PC-3 (cell line): ENCODE results near the gene EWSR1. TPM values are rescaled to one million over a fixed set of nuclear protein-coding genes. Genes with fewer than 3 reads are reported as not detected.

Experiments
- ATAC-seq: fragments of 200-7000 bp; cut with Tn5 transposase; 2 replicates; pipeline ENCODE4 v1.9.1; 2020; ENCODE audit warnings: mild to moderate bottlenecking, moderate library complexity
- BruUV-seq: library from RNA; stranded (reverse); fragments of 400-500 nt; replicated peaks from 2 replicates; lab custom pipeline; 2021; lab: Mats Ljungman, UMichigan
- CTCF ChIA-PET: fragments of 300-600 bp; sonication (Branson Sonifier 250); formaldehyde crosslinking; loops from one replicate; lab custom pipeline; 2022; ENCODE audit warnings: antibody characterized with exemption; lab: Charles Lee
- POLR2A ChIA-PET: fragments of 300-600 bp; sonication (Branson Sonifier 250); formaldehyde crosslinking; loops from one replicate; lab custom pipeline; 2022; ENCODE audit warnings: antibody characterized with exemption; ENCODE audit not compliant: unreplicated experiment; lab: Charles Lee
- DNase-seq: peaks from one replicate; pipeline ENCODE4 v3.0.0-alpha.2; 2015
- H2AFZ ChIP-seq: fragments of 300-600 bp; sonication (generic); 2 replicates; pipeline ENCODE4 v1.6.0; 2016; ENCODE audit warnings: antibody characterized with exemption, low read length
- H3F3A ChIP-seq: fragments of 300-600 bp; sonication (generic); one replicate; pipeline ENCODE4 v1.6.0; 2017; ENCODE audit warnings: antibody characterized with exemption, low read length, control low read depth, mild to moderate bottlenecking; ENCODE audit not compliant: unreplicated experiment
- H3K27ac ChIP-seq: fragments of 300-600 bp; sonication (generic); 2 replicates; pipeline ENCODE4 v1.5.1; 2016; ENCODE audit warnings: mild to moderate bottlenecking, low read length
- H3K27me3 ChIP-seq: fragments of 300-600 bp; sonication (generic); 2 replicates; pipeline ENCODE4 v1.6.1; 2016; ENCODE audit warnings: low read length, mixed read lengths
- H3K36me3 ChIP-seq: fragments of 300-600 bp; sonication (generic); 2 replicates; pipeline ENCODE4 v1.6.1; 2016; ENCODE audit warnings: low read depth, mixed run types, low read length, mixed read lengths
- H3K4me1 ChIP-seq: fragments of 300-600 bp; sonication (generic); 2 replicates; pipeline ENCODE4 v1.5.1; 2016; ENCODE audit warnings: low read length; ENCODE audit not compliant: insufficient read depth
- H3K4me2 ChIP-seq: fragments of 300-600 bp; sonication (generic); 2 replicates; pipeline ENCODE4 v1.6.0; 2016; ENCODE audit warnings: low read length
- H3K4me3 ChIP-seq: fragments of 300-600 bp; sonication (generic); 2 replicates; pipeline ENCODE4 v1.5.1; 2016; ENCODE audit warnings: mild to moderate bottlenecking, low read length, mixed read lengths
- H3K79me2 ChIP-seq: fragments of 300-600 bp; sonication (generic); 2 replicates; pipeline ENCODE4 v1.6.1; 2017; ENCODE audit warnings: low read length, mixed read lengths
- H3K9ac ChIP-seq: fragments of 300-600 bp; sonication (generic); 2 replicates; pipeline ENCODE4 v1.6.0; 2016; ENCODE audit warnings: mild to moderate bottlenecking, low read length
- H3K9me2 ChIP-seq: fragments of 300-600 bp; sonication (generic); replicated peaks from 2 replicates; pipeline ENCODE4 v1.6.1; 2016; ENCODE audit warnings: mixed run types, low read length, mixed read lengths
- H3K9me3 ChIP-seq: fragments of 300-600 bp; sonication (generic); 2 replicates; pipeline ENCODE4 v1.6.1; 2016; ENCODE audit warnings: low read length, mixed read lengths
- H4K20me1 ChIP-seq: fragments of 300-600 bp; sonication (generic); 2 replicates; pipeline ENCODE4 v1.6.1; 2016; ENCODE audit warnings: low read length, mixed read lengths
- EZH2 ChIP-seq: fragments of 300-600 bp; sonication (generic); IDR thresholded peaks from one replicate; pipeline ENCODE4 v1.6.1; 2017; ENCODE audit warnings: antibody characterized with exemption, mild to moderate bottlenecking, low read length; ENCODE audit not compliant: unreplicated experiment
- EZH2phosphoT487 ChIP-seq: fragments of 300-600 bp; sonication (generic); IDR thresholded peaks from 2 replicates; pipeline ENCODE4 v1.6.1; 2018; ENCODE audit warnings: mild to moderate bottlenecking, antibody characterized with exemption, low read length, borderline replicate concordance
- intact Hi-C: fragments of 100-400 bp; cut with micrococcal nuclease; formaldehyde crosslinking; loops from 2 replicates; pipeline ENCODE4 v1.9.0; 2023
- total RNA-seq: library from RNA; depleted of rRNA; stranded (reverse); fragments of >200 nt; gene quantifications from 2 replicates; pipeline ENCODE4 v1.2.3, GENCODE V29; 2014
- TF ChIP-seq, protein P1 (sequence below): fragments of 300-600 bp; sonication (generic); conservative IDR thresholded peaks from 2 replicates; pipeline ENCODE4 v1.5.1; 2017; ENCODE audit warnings: antibody characterized with exemption, low read depth, mild to moderate bottlenecking, low read length

EWSR1 gene
- total RNA-seq, 1 experiment from 2014 or later = 288 TPM

DNA sequence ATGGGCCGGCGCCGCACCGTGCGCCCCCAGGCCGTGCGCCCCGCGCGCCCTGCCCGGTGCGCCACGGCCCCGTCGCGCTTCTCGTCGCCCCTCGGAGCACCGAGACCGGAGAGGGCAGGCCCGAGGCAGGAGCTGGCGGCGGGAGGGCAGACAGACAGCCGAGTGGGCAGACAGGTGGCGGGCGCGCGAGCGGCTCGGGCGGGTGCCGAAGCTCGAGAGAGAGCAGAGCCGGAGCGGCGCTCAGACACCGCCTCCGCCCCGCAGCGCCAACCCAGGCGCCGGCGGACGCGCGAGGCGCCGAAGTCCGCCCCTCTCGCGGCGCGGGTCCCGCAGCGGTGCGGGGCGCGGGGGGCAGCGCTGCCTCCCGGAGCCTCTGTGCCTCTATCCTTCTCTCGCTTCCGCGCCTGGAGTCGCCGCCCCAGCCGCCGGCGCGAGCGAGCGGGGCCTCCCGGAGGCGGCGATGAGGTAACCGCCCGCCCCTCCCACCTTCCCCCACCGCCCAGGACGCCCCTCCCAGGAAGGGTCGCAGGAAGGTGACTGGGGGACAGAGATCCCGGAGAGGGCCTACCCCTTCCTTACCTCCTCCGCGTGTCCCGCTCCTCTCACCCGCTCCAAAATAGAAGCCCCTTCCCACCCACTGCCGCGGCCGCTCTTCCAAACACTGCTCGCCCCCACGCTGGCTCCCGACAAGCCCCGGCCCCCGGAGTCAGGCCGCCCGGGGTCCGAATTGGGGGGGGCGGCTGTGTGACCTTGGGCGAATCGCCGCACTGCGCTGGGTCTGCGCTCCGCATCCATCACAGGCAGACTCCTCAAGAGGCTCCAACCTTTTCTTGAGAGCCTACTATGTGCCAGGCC, 47.4 kb downstream of the EWSR1 start, which contains the start of gene RASL10A:
Gene RASL10A (minus strand): TSS at position 412 of the 855 bp plus-strand sequence. CDS start 451 bp downstream, outside the sequence.
- Histone ChIP-seq H3K9me3 (no peaks in the 10 kb centered on the region), H3K79me2 (peaks cover under 1% of the 10 kb centered on the region; the same call in 1 of the 2 replicates), H3K27me3 (peaks cover 5% of the 10 kb centered on the region; the same call in 1 of the 2 replicates), H3K4me2 (peak within 1 kb of the TSS; percentile 74), H3F3A (no peaks in the 10 kb centered on the region), H3K36me3 (no peaks in the 10 kb centered on the region), H3K9me2 (no peaks in the 10 kb centered on the region), H3K9ac (no peak within 1 kb of the TSS), H3K4me3 (peak within 1 kb of the TSS; percentile 51; the same call in 1 of the 2 replicates), H3K4me1 (peaks cover 14% of the 10 kb centered on the region), H4K20me1 (no peaks in the 10 kb centered on the region), H2AFZ (peak within 1 kb of the TSS; percentile 55; the same call in 1 of the 2 replicates), H3K27ac (no peak within 1 kb of the TSS)
- ATAC-seq (no peak), DNase-seq (no peak)
- ChIA-PET POLR2A (no interaction called here), CTCF (no interaction called here)
- no TSS peak for BruUV-seq
- TF ChIP-seq EZH2phosphoT487 (no peak), EZH2 (no peak)
- TF ChIP-seq, protein P1, sequence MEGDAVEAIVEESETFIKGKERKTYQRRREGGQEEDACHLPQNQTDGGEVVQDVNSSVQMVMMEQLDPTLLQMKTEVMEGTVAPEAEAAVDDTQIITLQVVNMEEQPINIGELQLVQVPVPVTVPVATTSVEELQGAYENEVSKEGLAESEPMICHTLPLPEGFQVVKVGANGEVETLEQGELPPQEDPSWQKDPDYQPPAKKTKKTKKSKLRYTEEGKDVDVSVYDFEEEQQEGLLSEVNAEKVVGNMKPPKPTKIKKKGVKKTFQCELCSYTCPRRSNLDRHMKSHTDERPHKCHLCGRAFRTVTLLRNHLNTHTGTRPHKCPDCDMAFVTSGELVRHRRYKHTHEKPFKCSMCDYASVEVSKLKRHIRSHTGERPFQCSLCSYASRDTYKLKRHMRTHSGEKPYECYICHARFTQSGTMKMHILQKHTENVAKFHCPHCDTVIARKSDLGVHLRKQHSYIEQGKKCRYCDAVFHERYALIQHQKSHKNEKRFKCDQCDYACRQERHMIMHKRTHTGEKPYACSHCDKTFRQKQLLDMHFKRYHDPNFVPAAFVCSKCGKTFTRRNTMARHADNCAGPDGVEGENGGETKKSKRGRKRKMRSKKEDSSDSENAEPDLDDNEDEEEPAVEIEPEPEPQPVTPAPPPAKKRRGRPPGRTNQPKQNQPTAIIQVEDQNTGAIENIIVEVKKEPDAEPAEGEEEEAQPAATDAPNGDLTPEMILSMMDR = no peak
- intact Hi-C loops = no loop called here

- Histone ChIP-seq H3F3A (no peaks in the 10 kb centered on the region), H3K4me1 (peaks cover 8% of the 10 kb centered on the region), H3K36me3 (no peaks in the 10 kb centered on the region), H3K79me2 (no peaks in the 10 kb centered on the region), H3K4me3 (no peak overlapping the region), H2AFZ (no peak overlapping the region), H3K27ac (no peak overlapping the region), H3K9me2 (no peaks in the 10 kb centered on the region), H4K20me1 (no peaks in the 10 kb centered on the region), H3K27me3 (peaks cover 5% of the 10 kb centered on the region; the same call in 1 of the 2 replicates), H3K9me3 (no peaks in the 10 kb centered on the region), H3K4me2 (no peak overlapping the region), H3K9ac (no peak overlapping the region)
- intact Hi-C loops = no loop called here
- CTCF ChIA-PET = interaction anchor here (0.9 kb wide), 1 partner anchor 18 kb away, joined by 3 read pairs; no protein-coding TSS in a partner anchor
- ATAC-seq = no peak
- DNase-seq = no peak
- no peak for TF ChIP-seq EZH2phosphoT487
- TF ChIP-seq, protein P1 = no peak
- BruUV-seq = no TSS peak
- POLR2A ChIA-PET = no interaction called here
Measured at GRCh38 chr22:29316141-29316828, 48.2 kb downstream of the EWSR1 start.
